C4-2B (cell line): Measurements from ENCODE around the gene STX1A.

Experiments used
- H3K27ac ChIP-seq: fragments of 450-650 bp; 2 replicates; pipeline ENCODE4 v1.5.1; 2017
- CTCF ChIP-seq: fragments of 450-650 bp; conservative IDR thresholded peaks from 2 replicates; pipeline ENCODE4 v1.5.1; 2017; ENCODE audit warnings: mild to moderate bottlenecking
- ZFX ChIP-seq: fragments of 450-650 bp; IDR thresholded peaks from 2 replicates; pipeline ENCODE4 v1.6.1; 2017

STX1A gene

GRCh38 chr7:73705551-73705920 lies 13.9 kb downstream of the STX1A start:
- no peak overlapping the region for H3K27ac ChIP-seq
- TF ChIP-seq ZFX: no peak
- TF ChIP-seq CTCF: no peak

- TF ChIP-seq CTCF (no peak), ZFX (no peak)
- H3K27ac ChIP-seq: no peak overlapping the region
These were observed 14.6 kb downstream of the STX1A start for GRCh38 chr7:73704640-73705550.

GRCh38 chr7:73703757-73704639 lies 15.5 kb downstream of the STX1A start:
- TF ChIP-seq CTCF: no peak
- no peak for TF ChIP-seq ZFX
- H3K27ac ChIP-seq: no peak overlapping the region

GRCh38 chr7:73703225-73703624 lies 16.2 kb downstream of the STX1A start:
- TF ChIP-seq ZFX: no peak
- TF ChIP-seq CTCF: no peak

GRCh38 chr7:73702665-73703064 lies 16.8 kb downstream of the STX1A start:
- TF ChIP-seq CTCF: no peak
- TF ChIP-seq ZFX: no peak
- no peak overlapping the region for H3K27ac ChIP-seq

More at GRCh38 chr7:73703225-73703624, 16.2 kb downstream of the STX1A start:
- H3K27ac ChIP-seq: no peak overlapping the region

GRCh38 chr7:73702226-73702625 lies 17.2 kb downstream of the STX1A start:
- H3K27ac ChIP-seq: no peak overlapping the region
- TF ChIP-seq ZFX (no peak), CTCF (no peak)
